ENCODE measurements around the gene EPHB6.

EPHB6 gene

DNA sequence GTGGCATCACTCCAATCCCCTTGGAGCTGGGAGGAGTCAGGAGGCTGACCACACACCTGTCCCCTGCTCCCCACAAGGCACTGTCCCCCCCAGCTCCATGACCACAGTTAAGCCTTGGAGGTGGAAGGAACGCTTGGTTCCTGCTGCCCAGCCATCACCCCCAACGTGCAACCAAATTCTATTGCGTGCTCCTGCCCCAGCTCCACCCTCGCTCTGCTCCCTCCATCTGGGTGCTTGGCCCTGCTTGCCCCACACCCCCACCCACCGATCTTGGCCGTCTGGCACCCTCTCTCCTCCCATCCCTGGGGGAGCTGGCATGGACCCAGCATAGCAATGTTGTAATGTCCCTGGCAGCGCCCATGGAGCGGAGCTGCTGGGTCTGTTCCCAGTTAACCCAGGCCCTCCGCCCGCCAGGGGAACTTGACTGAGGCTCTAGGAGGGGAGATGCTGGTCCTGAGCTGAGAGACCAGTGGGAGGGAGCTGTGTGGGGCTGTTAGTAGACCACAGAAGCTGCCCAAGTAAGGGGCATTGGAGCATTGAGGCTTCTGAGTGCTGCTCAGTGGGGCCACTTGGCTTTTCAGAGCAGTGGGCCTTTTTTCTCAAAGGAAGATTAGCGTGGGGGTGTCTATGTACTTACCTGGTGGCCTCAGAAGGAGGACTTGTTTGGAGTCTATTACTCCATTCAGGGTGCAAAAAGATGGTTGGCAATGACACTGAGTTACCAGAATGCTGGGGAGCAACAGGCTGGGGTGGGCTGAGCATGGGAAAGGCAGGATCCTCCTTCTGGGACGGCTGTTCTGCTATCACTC is 1.1 kb downstream of the EPHB6 start:
- no peak for DNase-seq (ENCODE audit: low read depth in 1 of 2, low spot score in 1 of 2)
- Histone ChIP-seq H3K27ac (replicated peaks) (no peak overlapping the region), H3K27me3 (ENCODE audit: insufficient read depth, poor library complexity, severe bottlenecking) (no peaks in the 10 kb centered on the region), H3K4me3 (replicated peaks; ENCODE audit: insufficient read depth, low read length) (peak overlapping the region; percentile 70; the same call in 1 of the 2 replicates)
- TF ChIP-seq GABPA (IDR thresholded peaks at IDR 0.05; ENCODE audit: low read depth) (no peak), SPI1 (IDR thresholded peaks at IDR 0.05; ENCODE audit: borderline replicate concordance, low read depth) (no peak), POLR2AphosphoS5 (IDR thresholded peaks at IDR 0.05; ENCODE audit: low read depth) (no peak)
- TF ChIP-seq, protein P1, sequence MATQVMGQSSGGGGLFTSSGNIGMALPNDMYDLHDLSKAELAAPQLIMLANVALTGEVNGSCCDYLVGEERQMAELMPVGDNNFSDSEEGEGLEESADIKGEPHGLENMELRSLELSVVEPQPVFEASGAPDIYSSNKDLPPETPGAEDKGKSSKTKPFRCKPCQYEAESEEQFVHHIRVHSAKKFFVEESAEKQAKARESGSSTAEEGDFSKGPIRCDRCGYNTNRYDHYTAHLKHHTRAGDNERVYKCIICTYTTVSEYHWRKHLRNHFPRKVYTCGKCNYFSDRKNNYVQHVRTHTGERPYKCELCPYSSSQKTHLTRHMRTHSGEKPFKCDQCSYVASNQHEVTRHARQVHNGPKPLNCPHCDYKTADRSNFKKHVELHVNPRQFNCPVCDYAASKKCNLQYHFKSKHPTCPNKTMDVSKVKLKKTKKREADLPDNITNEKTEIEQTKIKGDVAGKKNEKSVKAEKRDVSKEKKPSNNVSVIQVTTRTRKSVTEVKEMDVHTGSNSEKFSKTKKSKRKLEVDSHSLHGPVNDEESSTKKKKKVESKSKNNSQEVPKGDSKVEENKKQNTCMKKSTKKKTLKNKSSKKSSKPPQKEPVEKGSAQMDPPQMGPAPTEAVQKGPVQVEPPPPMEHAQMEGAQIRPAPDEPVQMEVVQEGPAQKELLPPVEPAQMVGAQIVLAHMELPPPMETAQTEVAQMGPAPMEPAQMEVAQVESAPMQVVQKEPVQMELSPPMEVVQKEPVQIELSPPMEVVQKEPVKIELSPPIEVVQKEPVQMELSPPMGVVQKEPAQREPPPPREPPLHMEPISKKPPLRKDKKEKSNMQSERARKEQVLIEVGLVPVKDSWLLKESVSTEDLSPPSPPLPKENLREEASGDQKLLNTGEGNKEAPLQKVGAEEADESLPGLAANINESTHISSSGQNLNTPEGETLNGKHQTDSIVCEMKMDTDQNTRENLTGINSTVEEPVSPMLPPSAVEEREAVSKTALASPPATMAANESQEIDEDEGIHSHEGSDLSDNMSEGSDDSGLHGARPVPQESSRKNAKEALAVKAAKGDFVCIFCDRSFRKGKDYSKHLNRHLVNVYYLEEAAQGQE (IDR thresholded peaks at IDR 0.05; ENCODE audit: insufficient replicate concordance, low read depth): no peak
- TF ChIP-seq, protein P2, sequence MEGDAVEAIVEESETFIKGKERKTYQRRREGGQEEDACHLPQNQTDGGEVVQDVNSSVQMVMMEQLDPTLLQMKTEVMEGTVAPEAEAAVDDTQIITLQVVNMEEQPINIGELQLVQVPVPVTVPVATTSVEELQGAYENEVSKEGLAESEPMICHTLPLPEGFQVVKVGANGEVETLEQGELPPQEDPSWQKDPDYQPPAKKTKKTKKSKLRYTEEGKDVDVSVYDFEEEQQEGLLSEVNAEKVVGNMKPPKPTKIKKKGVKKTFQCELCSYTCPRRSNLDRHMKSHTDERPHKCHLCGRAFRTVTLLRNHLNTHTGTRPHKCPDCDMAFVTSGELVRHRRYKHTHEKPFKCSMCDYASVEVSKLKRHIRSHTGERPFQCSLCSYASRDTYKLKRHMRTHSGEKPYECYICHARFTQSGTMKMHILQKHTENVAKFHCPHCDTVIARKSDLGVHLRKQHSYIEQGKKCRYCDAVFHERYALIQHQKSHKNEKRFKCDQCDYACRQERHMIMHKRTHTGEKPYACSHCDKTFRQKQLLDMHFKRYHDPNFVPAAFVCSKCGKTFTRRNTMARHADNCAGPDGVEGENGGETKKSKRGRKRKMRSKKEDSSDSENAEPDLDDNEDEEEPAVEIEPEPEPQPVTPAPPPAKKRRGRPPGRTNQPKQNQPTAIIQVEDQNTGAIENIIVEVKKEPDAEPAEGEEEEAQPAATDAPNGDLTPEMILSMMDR (IDR thresholded peaks at IDR 0.05; ENCODE audit: insufficient read depth, low read length): no peak

DNA sequence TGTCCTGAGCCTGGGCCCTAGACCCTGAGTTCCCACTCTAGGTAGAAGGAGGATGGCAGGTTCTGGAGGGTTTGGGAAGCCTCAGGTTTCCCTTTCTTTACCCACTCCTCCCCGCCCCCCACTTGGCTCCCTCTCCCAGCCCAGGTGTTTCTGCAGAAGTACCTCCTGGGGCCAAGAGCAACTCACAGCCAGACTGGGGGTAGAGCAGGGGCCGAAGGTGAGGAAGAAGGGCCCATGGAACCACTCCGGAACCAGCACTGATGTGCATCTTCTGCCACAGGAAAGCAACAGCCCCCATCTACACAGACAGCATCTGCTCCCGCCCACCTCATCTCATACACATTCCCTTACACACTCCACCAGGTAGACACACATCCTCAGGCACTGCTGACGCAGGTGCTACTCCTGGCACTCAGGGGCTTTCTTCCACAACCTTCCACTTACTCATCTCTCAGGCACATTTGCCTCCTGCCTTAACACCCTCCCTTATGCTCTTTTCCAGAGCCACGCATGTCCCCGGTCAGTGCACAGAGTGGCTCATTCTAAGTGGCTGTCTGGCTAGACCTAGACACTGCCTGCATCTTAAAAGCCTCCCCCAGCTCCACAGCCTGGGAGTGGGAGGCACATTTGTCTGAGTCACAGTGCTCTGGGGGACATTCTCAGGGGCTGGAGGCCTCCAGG is 1.8 kb downstream of the EPHB6 start:
- Histone ChIP-seq H3K4me3 (replicated peaks; ENCODE audit: insufficient read depth, low read length) (no peak overlapping the region), H3K27me3 (ENCODE audit: insufficient read depth, poor library complexity, severe bottlenecking) (no peaks in the 10 kb centered on the region), H3K27ac (replicated peaks) (no peak overlapping the region)
- DNase-seq (ENCODE audit: low read depth in 1 of 2, low spot score in 1 of 2): no peak
- no peak for TF ChIP-seq SPI1 (IDR thresholded peaks at IDR 0.05; ENCODE audit: borderline replicate concordance, low read depth)
- TF ChIP-seq, protein P2 (IDR thresholded peaks at IDR 0.05; ENCODE audit: insufficient read depth, low read length): no peak
- no peak for TF ChIP-seq POLR2AphosphoS5 (IDR thresholded peaks at IDR 0.05; ENCODE audit: low read depth)
- TF ChIP-seq GABPA (IDR thresholded peaks at IDR 0.05; ENCODE audit: low read depth): no peak
- TF ChIP-seq, protein P1 (IDR thresholded peaks at IDR 0.05; ENCODE audit: insufficient replicate concordance, low read depth): no peak

DNA sequence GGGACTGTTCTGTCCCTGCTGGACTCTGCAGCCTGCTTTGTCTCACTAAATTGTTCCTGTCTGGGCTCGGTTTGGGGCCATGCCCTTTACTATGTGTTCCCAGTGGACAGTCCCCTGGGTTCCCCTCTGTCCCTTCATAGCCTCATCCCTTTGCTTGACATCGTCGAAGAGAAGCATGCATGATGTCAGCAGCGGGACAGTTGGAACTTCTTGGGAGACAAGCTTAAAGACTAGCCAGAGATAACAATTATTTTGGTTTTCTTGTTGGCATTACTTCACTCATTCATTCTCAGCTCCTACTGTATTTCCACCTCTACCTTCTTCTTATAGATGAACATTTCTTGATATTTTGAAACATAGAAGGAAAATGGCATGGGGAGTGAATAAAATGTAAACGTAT is 2.7 kb downstream of the EPHB6 start:
- no peak overlapping the region for H3K4me3 ChIP-seq (replicated peaks; ENCODE audit: insufficient read depth, low read length)
- no peak for DNase-seq (ENCODE audit: low read depth in 1 of 2, low spot score in 1 of 2)
- no peaks in the 10 kb centered on the region for H3K27me3 ChIP-seq (ENCODE audit: insufficient read depth, poor library complexity, severe bottlenecking)
- no peak overlapping the region for H3K27ac ChIP-seq (replicated peaks)
- TF ChIP-seq, protein P1 (IDR thresholded peaks at IDR 0.05; ENCODE audit: insufficient replicate concordance, low read depth): no peak
- TF ChIP-seq GABPA (IDR thresholded peaks at IDR 0.05; ENCODE audit: low read depth) (no peak), SPI1 (IDR thresholded peaks at IDR 0.05; ENCODE audit: borderline replicate concordance, low read depth) (no peak), POLR2AphosphoS5 (IDR thresholded peaks at IDR 0.05; ENCODE audit: low read depth) (no peak)
- TF ChIP-seq, protein P2 (IDR thresholded peaks at IDR 0.05; ENCODE audit: insufficient read depth, low read length): no peak
